ENCODE results near the gene PACSIN3.

Gene PACSIN3

DNA sequence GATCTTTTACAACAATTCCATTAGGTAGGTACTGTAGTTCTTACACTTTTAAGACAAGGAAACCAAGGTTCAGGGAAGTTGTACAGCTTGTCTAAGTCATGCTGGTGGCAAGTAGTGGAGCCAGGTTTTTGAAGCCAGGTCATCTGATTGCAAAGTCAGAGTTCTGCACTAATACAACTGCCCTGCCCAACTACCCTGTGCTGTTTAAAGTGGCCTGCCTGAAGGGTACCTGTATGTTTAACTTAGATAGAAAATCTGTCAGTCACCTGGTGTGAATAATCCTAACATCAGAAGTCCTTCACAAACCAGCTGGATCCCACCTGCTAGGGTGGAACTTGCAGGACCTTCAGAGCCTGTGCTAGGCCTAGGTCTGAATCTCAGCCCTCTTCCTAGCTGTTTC is 53.7 kb downstream of the PACSIN3 start:
- no peak for DNase-seq
- intact Hi-C loops (cut with DNase I): no loop called here

DNA sequence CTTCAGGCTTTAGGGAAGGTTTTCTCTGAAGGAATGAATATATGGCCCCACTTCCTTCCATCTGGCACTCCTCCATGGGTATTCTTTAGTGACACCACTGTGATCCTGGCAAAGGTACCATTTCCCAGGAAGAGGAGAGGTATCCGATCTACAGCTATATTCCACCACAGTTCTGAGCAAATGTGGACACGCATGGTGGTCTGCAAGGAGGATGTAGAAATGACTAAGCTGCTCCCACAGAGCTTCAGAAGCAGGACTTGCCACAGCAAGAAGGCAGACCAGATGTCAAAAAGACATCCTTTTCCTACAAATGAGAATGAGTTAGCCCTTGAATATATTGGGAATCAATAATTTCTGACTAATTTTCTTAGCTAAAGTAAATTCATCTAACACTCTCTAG is 55.1 kb downstream of the PACSIN3 start:
- no peak for DNase-seq
- intact Hi-C loops (cut with DNase I): no loop called here

DNA sequence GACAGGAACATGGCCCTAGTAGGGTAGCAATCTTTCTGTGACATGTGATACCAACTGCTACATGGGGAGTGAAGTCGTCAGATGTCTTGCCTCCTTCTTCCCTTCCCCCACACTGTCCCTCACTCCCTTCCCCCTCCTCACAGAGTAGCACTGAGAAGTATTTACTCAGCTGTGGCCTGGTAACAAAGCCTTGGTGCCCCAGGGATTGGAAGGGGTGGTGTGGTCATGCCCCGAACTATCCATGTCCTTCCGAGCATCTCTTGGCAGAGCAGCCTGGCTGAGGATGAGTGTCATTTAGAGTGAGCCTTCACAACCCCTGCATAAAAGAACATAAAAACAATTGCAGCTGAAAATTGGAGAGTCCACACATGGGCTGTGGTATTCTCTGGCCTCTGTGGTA is 55.7 kb downstream of the PACSIN3 start:
- no peak for DNase-seq

More for the DNA sequence above, 55.7 kb downstream of the PACSIN3 start:
- intact Hi-C loops (cut with DNase I): no loop called here

Measured in posterior cingulate gyrus (tissue), 11 donors.